K562 (cell line): Measurements from ENCODE around the gene MYRFL. TPM values are rescaled to one million over a fixed set of nuclear protein-coding genes. Genes with fewer than 3 reads are reported as not detected.
A peak's percentile ranks its signal among the peaks of the same experiment; 100 is the strongest.

ENCODE experiments used
- ATAC-seq: fragments of 200-7000 bp; cut with Tn5 transposase; 3 replicates; pipeline ENCODE4 v1.9.1; 2020; ENCODE audit warnings: moderate library complexity
- BruUV-seq: library from RNA; stranded (reverse); fragments of 400-500 nt; replicated peaks from 2 replicates; lab custom pipeline; 2021; lab: Mats Ljungman, UMichigan
- CTCF ChIA-PET: fragments of 300-600 bp; formaldehyde crosslinking; extraction: SDS; loops from one replicate; lab custom pipeline; 2021; ENCODE audit warnings: low intra/inter-chr PET ratio; lab: Yijun Ruan, JAX
- POLR2A ChIA-PET: fragments of 300-600, 350-650 bp; sonication (Branson Sonifier 250); formaldehyde crosslinking; extraction: SDS; loops from one replicate; lab custom pipeline; 2021; ENCODE audit warnings: antibody characterized with exemption, inconsistent platforms; lab: Yijun Ruan, JAX
- DNase-seq, 4 experiments: peaks; one replicate each; pipeline versions ENCODE4 v3.0.0 to v3.0.0-alpha.2; 2011 to 2018; ENCODE audit warnings: low spot score in 3 of 4, mixed read lengths in 3 of 4; ENCODE audit errors: extremely low read depth in 1 of 4
- FAIRE-seq: peaks from 2 replicates; lab custom pipeline; 2011; peaks lifted over from hg19 to GRCh38; lab: Jason Lieb, UNC
- H2AFZ ChIP-seq: 2 replicates; pipeline ENCODE4 v1.6.0; 2011; ENCODE audit warnings: low read depth, low read length, control low read depth, inconsistent platforms
- H3K27ac ChIP-seq: fragments of 200-600 bp; 3 replicates; pipeline ENCODE4 v1.8.0; 2011; ENCODE audit warnings: low read depth, mild to moderate bottlenecking, control low read depth, inconsistent platforms, low read length, moderate library complexity, mixed read lengths; ENCODE audit errors: extremely low read depth
- H3K27me3 ChIP-seq, 2 experiments: fragments of 300-600 bp in 1 of 2; 2 replicates in 1 of 2; 3 replicates in 1 of 2; pipeline versions ENCODE4 v1.6.0 to v1.8.0; 2011; ENCODE audit warnings: inconsistent platforms in 2 of 2, low read length in 2 of 2, mild to moderate bottlenecking in 1 of 2, mixed read lengths in 1 of 2, moderate library complexity in 1 of 2; ENCODE audit not compliant: control insufficient read depth in 2 of 2, insufficient read depth in 2 of 2
- H3K36me3 ChIP-seq: fragments of 300-600 bp; 3 replicates; pipeline ENCODE4 v1.8.0; 2011; ENCODE audit warnings: mild to moderate bottlenecking, low read length, inconsistent platforms; ENCODE audit not compliant: control insufficient read depth, insufficient read depth
- H3K4me1 ChIP-seq, 2 experiments: fragments of 200-600 bp in 1 of 2; replicated peaks in 1 of 2; 2 replicates in 1 of 2; 3 replicates in 1 of 2; pipeline versions ENCODE4 v1.5.1 to v1.8.0; 2011; ENCODE audit warnings: inconsistent platforms in 2 of 2, low read length in 2 of 2, mild to moderate bottlenecking in 1 of 2, mixed read lengths in 1 of 2, moderate library complexity in 1 of 2; ENCODE audit not compliant: control insufficient read depth in 2 of 2, insufficient read depth in 2 of 2
- H3K4me2 ChIP-seq: 2 replicates; pipeline ENCODE4 v1.6.1; 2011; ENCODE audit warnings: low read length, control low read depth, inconsistent platforms, mixed read lengths; ENCODE audit not compliant: insufficient read depth
- H3K4me3 ChIP-seq: fragments of 200-600 bp; sonication (generic), shearing (Covaris generic); 2 replicates; pipeline ENCODE4 v1.5.1; 2016; ENCODE audit warnings: control low read depth, inconsistent platforms
- H3K79me2 ChIP-seq: fragments of 200-600 bp; 3 replicates; pipeline ENCODE4 v1.8.0; 2011; ENCODE audit warnings: low read length, inconsistent platforms; ENCODE audit not compliant: control insufficient read depth, insufficient read depth
- H3K9ac ChIP-seq, 2 experiments: 2 replicates each; pipeline versions ENCODE4 v1.6.0 to v1.6.1; 2011; ENCODE audit warnings: low read depth in 2 of 2, low read length in 2 of 2, control low read depth in 1 of 2, inconsistent platforms in 1 of 2, mild to moderate bottlenecking in 1 of 2, mixed read lengths in 1 of 2; ENCODE audit not compliant: insufficient read depth in 1 of 2
- H3K9me1 ChIP-seq: one replicate; pipeline ENCODE4 v1.6.0; 2011; ENCODE audit warnings: inconsistent platforms, mild to moderate bottlenecking, low read length, moderate library complexity; ENCODE audit not compliant: control insufficient read depth, insufficient read depth
- H3K9me3 ChIP-seq: replicated peaks from 2 replicates; pipeline ENCODE4 v1.5.1; 2011; ENCODE audit warnings: low read depth, low read length, inconsistent platforms; ENCODE audit not compliant: control insufficient read depth, insufficient read depth
- H4K20me1 ChIP-seq: replicated peaks from 2 replicates; pipeline ENCODE4 v1.6.1; 2011; ENCODE audit warnings: low read length, inconsistent platforms, mixed read lengths; ENCODE audit not compliant: control insufficient read depth, insufficient read depth
- HEY1 ChIP-seq: fragments of 250-450 bp; sonication (Bioruptor Pico); IDR thresholded peaks from 2 replicates; pipeline ENCODE4 v1.5.0; 2020; ENCODE audit warnings: mild to moderate bottlenecking, moderate library complexity, borderline replicate concordance
- HMGN3 ChIP-seq: IDR thresholded peaks from 2 replicates; pipeline ENCODE4 v1.6.1; 2011; ENCODE audit warnings: borderline replicate concordance, low read depth, mild to moderate bottlenecking, mixed read lengths, low read length; ENCODE audit not compliant: insufficient read length; ENCODE audit errors: extremely low read depth
- KAT8 ChIP-seq: fragments of 450-650 bp; IDR thresholded peaks from 2 replicates; pipeline ENCODE4 v1.6.1; 2016; ENCODE audit warnings: low read depth, mild to moderate bottlenecking
- MED1 ChIP-seq: sonication (generic); formaldehyde crosslinking; IDR thresholded peaks from 2 replicates; pipeline ENCODE4 v1.8.1; 2023; ENCODE audit warnings: missing genetic modification reagents, borderline replicate concordance
- PKNOX1 ChIP-seq: fragments of 450-650 bp; IDR thresholded peaks from 2 replicates; pipeline ENCODE4 v1.6.1; 2016
- POLR3A ChIP-seq: IDR thresholded peaks from 2 replicates; pipeline ENCODE4 v1.6.1; 2011; ENCODE audit warnings: borderline replicate concordance, mild to moderate bottlenecking, moderate library complexity; ENCODE audit not compliant: insufficient read length, insufficient read depth; ENCODE audit errors: extremely low read depth
- RAD21 ChIP-seq, 2 experiments: fragments of 250-450 bp in 1 of 2; fragments of 450-650 bp in 1 of 2; sonication (Bioruptor Pico) in 1 of 2; formaldehyde crosslinking in 1 of 2; IDR thresholded peaks in 1 of 2; conservative IDR thresholded peaks in 1 of 2; 2 replicates each; pipeline versions ENCODE4 v1.4.0 to v1.8.0; 2020 to 2022; ENCODE audit warnings: mild to moderate bottlenecking in 2 of 2, moderate library complexity in 1 of 2
- SFPQ ChIP-seq: fragments of 200-400 bp; formaldehyde crosslinking; IDR thresholded peaks from 2 replicates; pipeline ENCODE4 v1.6.1; 2017; ENCODE audit warnings: mild to moderate bottlenecking, low read depth, low read length, moderate library complexity
- SIX5 ChIP-seq, 2 experiments: IDR thresholded peaks; 2 replicates each; pipeline ENCODE4 v1.6.1; 2011; ENCODE audit warnings: low read length in 2 of 2, borderline replicate concordance in 1 of 2, low read depth in 1 of 2, mild to moderate bottlenecking in 1 of 2, moderate library complexity in 1 of 2; ENCODE audit not compliant: insufficient read depth in 1 of 2
- ZFP1 ChIP-seq: fragments of 450-650 bp; formaldehyde crosslinking; IDR thresholded peaks from 2 replicates; pipeline ENCODE4 v1.4.0; 2020; ENCODE audit warnings: mild to moderate bottlenecking, mixed read lengths
- WGBS: fragments of 100-300 bp; shearing (Covaris generic); methylation state at CpG from one replicate; pipeline ENCODE4 v1.1.6; 2016; ENCODE audit warnings: low coverage, mixed read lengths; ENCODE audit not compliant: insufficient coverage; ENCODE audit errors: missing lambda C conversion rate; 5-methylcytosine and 5-hydroxymethylcytosine counted together
- in situ Hi-C: fragments of 300-500 bp; cut with MboI; formaldehyde crosslinking; loops from 4 replicates; pipeline ENCODE4 v1.15.0; 2018; ENCODE audit warnings: inconsistent platforms, mixed read lengths
- intact Hi-C: fragments of 100-400 bp; cut with micrococcal nuclease; formaldehyde crosslinking; loops from 2 replicates; pipeline ENCODE4 v1.14.2; 2022
- polyA plus RNA-seq, 8 experiments: library from polyadenylated mRNA; depleted of rRNA in 4 of 8; stranded (reverse) in 5 of 8; unstranded in 3 of 8; fragments of >200 nt; fragmentation: Nextera tagmentation in 2 of 8; fragmentation: Illumina TruSeq in 1 of 8; extraction: Ambion mirVana in 2 of 8; extraction: Trizol in 1 of 8; gene quantifications; 2 replicates each; pipeline versions ENCODE4 v1.2.1 to v1.2.3, GENCODE V29; 2011 to 2014; ENCODE audit warnings: inconsistent platforms in 1 of 8, missing spikeins in 1 of 8
- total RNA-seq, 7 experiments: library from RNA; depleted of rRNA in 6 of 7; stranded (reverse); fragments of >200 nt in 6 of 7; fragmentation: Illumina TruSeq in 2 of 7; extraction: Trizol in 2 of 7; gene quantifications; 2 replicates each; pipeline versions ENCODE4 v1.2.1 to v1.2.3, GENCODE V29; 2011 to 2021; ENCODE audit warnings: low replicate concordance in 1 of 7

The MYRFL gene
- total and polyA plus RNA-seq, 9 of the 15 experiments (the other 6 are each of a cell fraction or from before 2014, with no cell fraction given), result not detected

- Histone ChIP-seq H3K9me1 (no peaks in the 10 kb centered on the region), H3K4me2 (no peak overlapping the region), H3K27ac (no peak overlapping the region), H3K27me3 (peaks cover 9 to 11% of the 10 kb centered on the region in 2 experiments), H3K36me3 (no peaks in the 10 kb centered on the region), H4K20me1 (no peaks in the 10 kb centered on the region), H3K79me2 (no peaks in the 10 kb centered on the region), H3K9ac (no peak overlapping the region), H3K4me1 (no peaks in the 10 kb centered on the region; a peak in 1 of 5 replicates), H3K4me3 (no peak overlapping the region), H2AFZ (no peak overlapping the region), H3K9me3 (no peaks in the 10 kb centered on the region)
- POLR2A ChIA-PET, result no interaction called here
- in situ Hi-C loops, result no loop called here
- DNase-seq, result no peak
- TF ChIP-seq RAD21 (CRISPR knock-in tag; conservative IDR thresholded peaks at IDR 0.05 in 1 of 2, IDR thresholded peaks at IDR 0.05 in 1 of 2) (0 out of 4 replicates have a peak, but pooled peaks of 1 of the 2 experiments have one; percentile 12), PKNOX1 (no peak)
- ATAC-seq, result peak; percentile 46; the same call in 1 of the 3 replicates
- WGBS, result 0% methylated on average over 4 of the region's 4 CpGs
- no peak for FAIRE-seq
- CTCF ChIA-PET, result no interaction called here
- BruUV-seq, result no TSS peak
- intact Hi-C loops, result no loop called here
These were observed 12.2 kb downstream of the MYRFL start for GRCh38 chr12:69837191-69837590.

GRCh38 chr12:69837657-69838415 is 12.8 kb downstream of the MYRFL start:
- DNase-seq (no peak), FAIRE-seq (no peak), ATAC-seq (no peak)
- BruUV-seq, result no TSS peak
- CTCF ChIA-PET, result no interaction called here
- no peaks in the 10 kb centered on the region for H3K9me3 ChIP-seq
- POLR2A ChIA-PET, result interaction anchor here (0.8 kb wide), 1 partner anchor 121 kb away, joined by 3 read pairs; no protein-coding TSS in a partner anchor
- no peaks in the 10 kb centered on the region for H3K36me3 ChIP-seq
- in situ Hi-C loops (no loop called here), intact Hi-C loops (no loop called here)
- no peaks in the 10 kb centered on the region for H4K20me1 ChIP-seq
- no peak overlapping the region for H2AFZ ChIP-seq
- H3K27ac ChIP-seq, result no peak overlapping the region
- 0% methylated on average over 4 of the region's 4 CpGs for whole genome bisulfite sequencing
- peaks cover 9 to 11% of the 10 kb centered on the region in 2 experiments for H3K27me3 ChIP-seq
- H3K4me3 ChIP-seq, result no peak overlapping the region
- no peak overlapping the region for H3K9ac ChIP-seq
- H3K9me1 ChIP-seq, result no peaks in the 10 kb centered on the region
- no peaks in the 10 kb centered on the region; a peak in 1 of 5 replicates for H3K4me1 ChIP-seq
- H3K79me2 ChIP-seq, result no peaks in the 10 kb centered on the region
- H3K4me2 ChIP-seq, result no peak overlapping the region
- TF ChIP-seq POLR3A, result no peak
- no peak for TF ChIP-seq ZFP1 (CRISPR knock-in tag)
- TF ChIP-seq HEY1 (CRISPR knock-in tag), result no peak
- TF ChIP-seq SIX5 (IDR thresholded peaks at IDR 0.05; ENCODE audit: borderline replicate concordance in 1 of 2, insufficient read depth in 1 of 2, low read depth in 1 of 2, low read length in 2 of 2), result no peak
- no peak for TF ChIP-seq KAT8
- no peak for TF ChIP-seq MED1
- no peak for TF ChIP-seq SFPQ
- no peak for TF ChIP-seq HMGN3
